Karpas-422 (cell line): ENCODE data around the gene INPP4A. TPM values are rescaled to one million over a fixed set of nuclear protein-coding genes. Genes with fewer than 3 reads are reported as not detected.
A peak's percentile ranks its signal among the peaks of the same experiment; 100 is the strongest.

ENCODE experiments used
- DNase-seq: peaks from one replicate; pipeline ENCODE4 v3.0.0-alpha.2; 2015
- H2AFZ ChIP-seq: fragments of 200-600 bp; sonication (generic); 2 replicates; pipeline ENCODE4 v1.6.1; 2014; ENCODE audit warnings: antibody characterized with exemption, low read length, mixed read lengths
- H3K27ac ChIP-seq: fragments of 200-600 bp; sonication (generic); 2 replicates; pipeline ENCODE4 v1.5.1; 2014; ENCODE audit warnings: mild to moderate bottlenecking, low read length, moderate library complexity
- H3K27me3 ChIP-seq: fragments of 200-600 bp; sonication (generic); 2 replicates; pipeline ENCODE4 v1.6.1; 2014; ENCODE audit warnings: low read length, mixed read lengths
- H3K36me3 ChIP-seq: fragments of 200-600 bp; sonication (generic); 2 replicates; pipeline ENCODE4 v1.6.1; 2014; ENCODE audit warnings: low read length, mixed read lengths; ENCODE audit not compliant: insufficient read depth
- H3K4me1 ChIP-seq: fragments of 200-600 bp; sonication (generic); 2 replicates; pipeline ENCODE4 v1.6.1; 2014; ENCODE audit warnings: mild to moderate bottlenecking, low read length, mixed read lengths
- H3K4me2 ChIP-seq: fragments of 200-600 bp; sonication (generic); 2 replicates; pipeline ENCODE4 v1.6.1; 2014; ENCODE audit warnings: low read length, low read depth, mild to moderate bottlenecking; ENCODE audit not compliant: poor library complexity, severe bottlenecking
- H3K4me3 ChIP-seq: fragments of 200-600 bp; sonication (generic); 2 replicates; pipeline ENCODE4 v1.5.1; 2014; ENCODE audit warnings: mild to moderate bottlenecking, antibody characterized with exemption, low read length, mixed read lengths
- H3K79me2 ChIP-seq: fragments of 200-600 bp; sonication (generic); 2 replicates; pipeline ENCODE4 v1.6.1; 2014; ENCODE audit warnings: mild to moderate bottlenecking, low read length, mixed read lengths
- H3K9ac ChIP-seq: fragments of 200-600 bp; sonication (generic); 2 replicates; pipeline ENCODE4 v1.6.0; 2014; ENCODE audit warnings: low read length
- H3K9me2 ChIP-seq: fragments of 200-600 bp; sonication (generic), shearing (Covaris generic); replicated peaks from 2 replicates; pipeline ENCODE4 v1.6.0; 2014; ENCODE audit warnings: mild to moderate bottlenecking, low read length, moderate library complexity; ENCODE audit not compliant: insufficient read depth
- H3K9me3 ChIP-seq: fragments of 300-700, 200-600 bp; sonication (generic); 2 replicates; pipeline ENCODE4 v1.6.1; 2014; ENCODE audit warnings: low read length, mixed read lengths
- H4K20me1 ChIP-seq: fragments of 200-600 bp; sonication (generic); 2 replicates; pipeline ENCODE4 v1.6.1; 2014; ENCODE audit warnings: mild to moderate bottlenecking, antibody characterized with exemption, low read length, low read depth; ENCODE audit not compliant: insufficient read depth
- total RNA-seq: library from RNA; depleted of rRNA; stranded (reverse); fragments of >200 nt; shearing (Covaris generic); gene quantifications from 2 replicates; pipeline ENCODE4 v1.2.3, GENCODE V29; 2014; ENCODE audit warnings: low replicate concordance

The INPP4A gene
- total RNA-seq, 1 experiment from 2014 or later, result 5.3 TPM

DNA sequence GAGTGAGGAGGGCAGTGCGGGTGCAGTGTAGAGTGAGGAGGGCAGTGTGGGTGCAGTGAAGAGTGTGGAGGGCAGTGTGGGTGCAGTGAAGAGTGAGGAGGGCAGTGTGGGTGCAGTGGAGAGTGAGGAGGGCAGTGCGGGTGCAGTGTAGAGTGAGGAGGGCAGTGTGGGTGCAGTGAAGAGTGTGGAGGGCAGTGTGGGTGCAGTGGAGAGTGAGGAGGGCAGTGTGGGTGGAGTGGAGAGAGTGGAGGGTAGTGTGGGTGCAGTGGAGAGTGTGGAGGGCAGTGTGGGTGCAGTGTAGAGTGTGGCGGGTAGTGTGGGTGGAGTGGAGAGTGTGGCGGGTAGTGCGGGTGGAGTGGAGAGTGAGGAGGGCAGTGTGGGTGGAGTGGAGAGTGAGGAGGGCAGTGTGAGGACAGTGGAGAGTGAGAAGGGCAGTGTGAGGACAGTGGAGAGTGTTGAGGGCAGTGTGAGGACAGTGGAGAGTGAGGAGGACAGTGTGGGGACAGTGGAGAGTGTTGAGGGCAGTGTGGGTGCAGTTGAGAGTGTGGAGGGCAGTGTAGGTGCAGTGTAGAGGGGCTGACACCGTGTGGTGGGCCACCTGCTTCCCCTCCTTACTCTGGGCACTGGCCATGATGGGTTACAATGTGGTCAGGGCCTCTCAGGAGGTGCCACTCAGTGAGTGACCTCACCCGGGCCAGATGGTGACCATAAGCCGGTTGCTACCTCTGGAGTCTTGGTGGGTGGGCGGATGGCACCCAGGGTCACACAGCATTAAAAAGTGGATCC is 28.5 kb downstream of the INPP4A start:
- Histone ChIP-seq H3K9me2 (no peaks in the 10 kb centered on the region), H3K4me3 (no peak overlapping the region), H3K27me3 (no peaks in the 10 kb centered on the region), H2AFZ (no peak overlapping the region), H3K79me2 (no peaks in the 10 kb centered on the region), H3K9ac (no peak overlapping the region), H3K9me3 (no peaks in the 10 kb centered on the region), H3K27ac (no peak overlapping the region), H4K20me1 (peaks cover 11% of the 10 kb centered on the region), H3K4me2 (no peak overlapping the region), H3K4me1 (peaks cover 63% of the 10 kb centered on the region), H3K36me3 (no peaks in the 10 kb centered on the region)
- DNase-seq, result no peak

- H3K4me1 ChIP-seq, result peaks cover 73% of the 10 kb centered on the region
- H3K9ac ChIP-seq, result no peak overlapping the region
- no peak overlapping the region for H2AFZ ChIP-seq
- H3K27ac ChIP-seq, result no peak overlapping the region
- H3K4me3 ChIP-seq, result peak overlapping the region; percentile 50
- no peaks in the 10 kb centered on the region for H3K9me3 ChIP-seq
- H3K79me2 ChIP-seq, result no peaks in the 10 kb centered on the region
- no peaks in the 10 kb centered on the region for H3K36me3 ChIP-seq
- no peaks in the 10 kb centered on the region for H3K27me3 ChIP-seq
- H4K20me1 ChIP-seq, result peaks cover 22% of the 10 kb centered on the region
- DNase-seq, result no peak
- no peaks in the 10 kb centered on the region for H3K9me2 ChIP-seq
- H3K4me2 ChIP-seq, result peak overlapping the region; percentile 76
Observed at GRCh38 chr2:98473995-98474780, 29.5 kb downstream of the INPP4A start.

GRCh38 chr2:98474979-98475632 is 30.4 kb downstream of the INPP4A start:
- H3K27ac ChIP-seq, result peak overlapping the region; percentile 52
- no peaks in the 10 kb centered on the region for H3K27me3 ChIP-seq
- peak overlapping the region; percentile 50 for H3K4me3 ChIP-seq
- DNase-seq, result peak; percentile 80
- H3K79me2 ChIP-seq, result no peaks in the 10 kb centered on the region
- peaks cover 30% of the 10 kb centered on the region for H4K20me1 ChIP-seq
- H3K9me2 ChIP-seq, result no peaks in the 10 kb centered on the region
- H3K9ac ChIP-seq, result peak overlapping the region; percentile 44
- H2AFZ ChIP-seq, result no peak overlapping the region
- no peaks in the 10 kb centered on the region for H3K9me3 ChIP-seq
- no peaks in the 10 kb centered on the region for H3K36me3 ChIP-seq
- H3K4me2 ChIP-seq, result peak overlapping the region; percentile 76
- peaks cover 82% of the 10 kb centered on the region for H3K4me1 ChIP-seq

DNA sequence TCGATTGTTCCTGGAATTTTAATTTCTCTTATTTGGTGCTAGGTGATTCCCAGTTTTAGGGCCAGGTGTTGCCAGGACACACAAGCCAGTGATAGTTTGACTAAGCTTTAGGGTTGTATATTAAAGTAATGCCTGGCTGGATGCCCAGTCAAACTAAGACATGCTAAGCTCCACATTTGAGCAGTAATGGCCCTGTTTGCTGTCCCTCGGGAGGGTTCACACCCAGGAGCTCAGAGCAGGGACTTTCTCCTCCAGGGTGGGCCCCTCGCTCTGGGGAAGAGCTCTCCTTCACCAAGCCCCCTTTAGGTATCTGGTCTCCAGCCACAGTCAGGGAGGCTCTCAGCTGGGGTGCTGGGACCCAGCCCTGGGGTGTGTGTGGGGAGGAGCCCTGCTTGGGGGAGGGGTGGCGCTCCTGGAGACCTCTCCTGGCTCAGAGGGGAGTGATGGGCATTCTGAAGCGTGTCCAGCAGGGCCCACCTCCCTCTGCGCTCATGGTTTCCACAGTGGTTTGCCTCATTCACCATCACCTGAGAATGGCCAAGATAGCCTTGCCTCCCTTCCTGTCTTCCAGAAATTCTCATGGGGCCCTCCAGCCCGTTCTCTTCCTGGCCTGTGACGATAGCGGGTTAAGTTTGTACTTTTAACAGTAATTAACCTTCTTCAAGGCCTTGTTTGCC is 31.7 kb downstream of the INPP4A start:
- H3K4me1 ChIP-seq, result peaks cover 93% of the 10 kb centered on the region
- peaks cover 41% of the 10 kb centered on the region for H4K20me1 ChIP-seq
- no peaks in the 10 kb centered on the region for H3K9me2 ChIP-seq
- H2AFZ ChIP-seq, result no peak overlapping the region
- H3K9me3 ChIP-seq, result no peaks in the 10 kb centered on the region
- H3K9ac ChIP-seq, result peak overlapping the region; percentile 39
- H3K36me3 ChIP-seq, result no peaks in the 10 kb centered on the region
- H3K4me2 ChIP-seq, result peak overlapping the region; percentile 76
- peak overlapping the region; percentile 52 for H3K27ac ChIP-seq
- H3K79me2 ChIP-seq, result no peaks in the 10 kb centered on the region
- H3K4me3 ChIP-seq, result peak overlapping the region; percentile 50
- peak; percentile 93 for DNase-seq
- H3K27me3 ChIP-seq, result no peaks in the 10 kb centered on the region

DNA sequence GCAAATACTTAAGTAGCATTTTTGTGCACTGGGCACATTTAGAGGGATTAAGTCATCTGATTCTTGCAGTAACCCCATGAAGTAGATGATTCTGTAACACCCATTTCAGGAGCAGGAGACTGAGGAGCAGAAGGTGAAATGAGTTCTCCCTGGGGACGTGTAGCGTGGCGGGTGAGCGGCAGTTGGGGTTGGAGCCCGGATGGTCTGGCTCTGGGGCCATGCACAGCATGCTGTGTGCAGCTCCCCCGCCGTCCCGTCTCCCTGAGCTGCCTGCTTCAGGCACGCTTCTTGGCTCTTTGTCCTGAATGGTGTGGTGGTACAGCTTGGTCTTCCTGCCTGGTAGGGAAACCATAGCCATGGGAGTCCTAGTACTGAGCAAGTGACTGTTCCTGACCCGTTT is 32.4 kb downstream of the INPP4A start:
- no peaks in the 10 kb centered on the region for H3K27me3 ChIP-seq
- H4K20me1 ChIP-seq, result peaks cover 46% of the 10 kb centered on the region; the same call in 1 of the 2 replicates
- H3K4me3 ChIP-seq, result peak overlapping the region; percentile 50; the same call in 1 of the 2 replicates
- peak overlapping the region; percentile 76 for H3K4me2 ChIP-seq
- peak; percentile 69 for DNase-seq
- H3K9me3 ChIP-seq, result no peaks in the 10 kb centered on the region
- H3K36me3 ChIP-seq, result no peaks in the 10 kb centered on the region
- no peak overlapping the region for H3K9ac ChIP-seq
- H3K79me2 ChIP-seq, result no peaks in the 10 kb centered on the region
- no peak overlapping the region for H2AFZ ChIP-seq
- H3K27ac ChIP-seq, result no peak overlapping the region
- no peaks in the 10 kb centered on the region for H3K9me2 ChIP-seq
- peaks cover 93% of the 10 kb centered on the region for H3K4me1 ChIP-seq

- no peak for DNase-seq
- H3K27ac ChIP-seq, result no peak overlapping the region
- H3K4me2 ChIP-seq, result no peak overlapping the region
- no peaks in the 10 kb centered on the region for H3K9me3 ChIP-seq
- no peaks in the 10 kb centered on the region for H3K36me3 ChIP-seq
- no peak overlapping the region for H2AFZ ChIP-seq
- peaks cover 50% of the 10 kb centered on the region; the same call in 1 of the 2 replicates for H4K20me1 ChIP-seq
- H3K9ac ChIP-seq, result no peak overlapping the region
- peaks cover 93% of the 10 kb centered on the region for H3K4me1 ChIP-seq
- no peaks in the 10 kb centered on the region for H3K9me2 ChIP-seq
- H3K27me3 ChIP-seq, result no peaks in the 10 kb centered on the region
- H3K4me3 ChIP-seq, result no peak overlapping the region
- H3K79me2 ChIP-seq, result no peaks in the 10 kb centered on the region
Observed at GRCh38 chr2:98477506-98477905, 32.8 kb downstream of the INPP4A start.

- Histone ChIP-seq H3K4me1 (peaks cover 94% of the 10 kb centered on the region), H3K9me2 (no peaks in the 10 kb centered on the region), H3K79me2 (no peaks in the 10 kb centered on the region), H3K4me3 (no peak overlapping the region), H3K9me3 (no peaks in the 10 kb centered on the region), H3K9ac (no peak overlapping the region), H3K4me2 (no peak overlapping the region), H3K27me3 (no peaks in the 10 kb centered on the region), H3K27ac (no peak overlapping the region), H4K20me1 (peaks cover 54% of the 10 kb centered on the region; the same call in 1 of the 2 replicates), H2AFZ (no peak overlapping the region), H3K36me3 (no peaks in the 10 kb centered on the region)
- no peak for DNase-seq
Observed at GRCh38 chr2:98478088-98478551, 33.5 kb downstream of the INPP4A start.
